ENCODE results near the gene SLC9A9. TPM values are rescaled to one million over a fixed set of nuclear protein-coding genes. Genes with fewer than 3 reads are reported as not detected.

Gene SLC9A9
- polyA plus RNA-seq, 1 donor from 2014 or later = 0.54 TPM

- H2AFZ ChIP-seq (ENCODE audit: low read depth, low read length) = no peak overlapping the region
- TF ChIP-seq CTCF (IDR thresholded peaks at IDR 0.05; ENCODE audit: poor library complexity, severe bottlenecking) (no peak), EZH2 (IDR thresholded peaks at IDR 0.05; ENCODE audit: borderline replicate concordance, insufficient read depth, low read length, poor library complexity, severe bottlenecking) (no peak), SMC3 (conservative IDR thresholded peaks at IDR 0.05; ENCODE audit: poor library complexity) (no peak), EP300 (conservative IDR thresholded peaks at IDR 0.05; ENCODE audit: poor library complexity, severe bottlenecking) (no peak), RAD21 (conservative IDR thresholded peaks at IDR 0.05) (no peak), MXI1 (conservative IDR thresholded peaks at IDR 0.05; ENCODE audit: poor library complexity, severe bottlenecking) (no peak), TAF1 (IDR thresholded peaks at IDR 0.05; ENCODE audit: low read depth) (no peak), REST (IDR thresholded peaks at IDR 0.05; ENCODE audit: borderline replicate concordance) (no peak), POLR2AphosphoS5 (IDR thresholded peaks at IDR 0.05) (no peak)
- no peaks in the 10 kb centered on the region for H3K36me3 ChIP-seq (ENCODE audit: insufficient read depth, low read length)
These were observed 630.0 kb downstream of the SLC9A9 start for GRCh38 chr3:143218166-143218835.

DNA sequence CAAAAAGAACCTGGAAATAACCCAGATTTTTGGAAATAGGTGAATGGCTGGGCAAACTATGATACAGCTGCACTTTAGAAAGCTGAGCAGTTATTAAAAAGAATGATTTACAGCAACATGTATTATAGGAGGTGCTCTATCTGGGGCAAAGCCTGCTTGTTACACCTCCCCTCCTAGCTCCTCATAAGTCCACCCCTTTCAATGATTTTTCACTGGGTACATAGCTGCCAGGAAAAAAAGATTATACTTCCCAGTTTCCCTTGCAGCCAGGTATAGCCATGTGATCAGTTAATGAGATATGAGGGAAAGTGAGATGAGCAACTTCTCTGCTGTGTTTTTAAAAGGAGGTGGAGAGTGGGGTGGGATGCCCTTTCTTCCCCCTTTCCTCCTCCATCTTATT is 631.0 kb downstream of the SLC9A9 start:
- H3K27ac ChIP-seq (ENCODE audit: low read length) = no peak overlapping the region
- H3K4me2 ChIP-seq (ENCODE audit: low read length) = no peak overlapping the region
- H3F3A ChIP-seq (ENCODE audit: insufficient read depth, low read length, poor library complexity, severe bottlenecking) = no peaks in the 10 kb centered on the region
- no peak overlapping the region for H3K9ac ChIP-seq (ENCODE audit: low read length)
- no peak overlapping the region for H3K4me3 ChIP-seq (ENCODE audit: low read length)
- TF ChIP-seq RAD21 (conservative IDR thresholded peaks at IDR 0.05) = no peak
- TF ChIP-seq TAF1 (IDR thresholded peaks at IDR 0.05; ENCODE audit: low read depth) = no peak
- no peak for TF ChIP-seq POLR2AphosphoS5 (IDR thresholded peaks at IDR 0.05)
- TF ChIP-seq CTCF (IDR thresholded peaks at IDR 0.05; ENCODE audit: poor library complexity, severe bottlenecking) = no peak
- TF ChIP-seq REST (IDR thresholded peaks at IDR 0.05; ENCODE audit: borderline replicate concordance) = no peak
- no peak for TF ChIP-seq SMC3 (conservative IDR thresholded peaks at IDR 0.05; ENCODE audit: poor library complexity)
- TF ChIP-seq EZH2 (IDR thresholded peaks at IDR 0.05; ENCODE audit: borderline replicate concordance, insufficient read depth, low read length, poor library complexity, severe bottlenecking) = no peak
- no peak for TF ChIP-seq EP300 (conservative IDR thresholded peaks at IDR 0.05; ENCODE audit: poor library complexity, severe bottlenecking)
- no peaks in the 10 kb centered on the region for H3K36me3 ChIP-seq (ENCODE audit: insufficient read depth, low read length)
- no peaks in the 10 kb centered on the region for H3K9me2 ChIP-seq (ENCODE audit: insufficient read depth, low read length)
- H4K20me1 ChIP-seq (ENCODE audit: insufficient read depth) = no peaks in the 10 kb centered on the region
- no peaks in the 10 kb centered on the region for H3K27me3 ChIP-seq (ENCODE audit: insufficient read depth, low read depth, low read length)
- no peaks in the 10 kb centered on the region for H3K9me3 ChIP-seq (ENCODE audit: low read length)
- no peaks in the 10 kb centered on the region for H3K79me2 ChIP-seq (replicated peaks; ENCODE audit: insufficient read depth, low read length)
- no peak overlapping the region for H2AFZ ChIP-seq (ENCODE audit: low read depth, low read length)

More at GRCh38 chr3:143218166-143218835, 630.0 kb downstream of the SLC9A9 start:
- H3K4me2 ChIP-seq (ENCODE audit: low read length) = no peak overlapping the region
- no peaks in the 10 kb centered on the region for H3K9me3 ChIP-seq (ENCODE audit: low read length)
- H3K9ac ChIP-seq (ENCODE audit: low read length) = no peak overlapping the region
- no peak overlapping the region for H3K27ac ChIP-seq (ENCODE audit: low read length)
- H3F3A ChIP-seq (ENCODE audit: insufficient read depth, low read length, poor library complexity, severe bottlenecking) = no peaks in the 10 kb centered on the region
- H4K20me1 ChIP-seq (ENCODE audit: insufficient read depth) = no peaks in the 10 kb centered on the region
- no peaks in the 10 kb centered on the region for H3K9me2 ChIP-seq (ENCODE audit: insufficient read depth, low read length)
- no peaks in the 10 kb centered on the region for H3K27me3 ChIP-seq (ENCODE audit: insufficient read depth, low read depth, low read length)
- H3K4me3 ChIP-seq (ENCODE audit: low read length) = no peak overlapping the region
- no peaks in the 10 kb centered on the region for H3K79me2 ChIP-seq (replicated peaks; ENCODE audit: insufficient read depth, low read length)
